A673 (cell line): ENCODE results near the gene YBX3. TPM values are rescaled to one million over a fixed set of nuclear protein-coding genes. Genes with fewer than 3 reads are reported as not detected.

Experiments used
- BruUV-seq: library from RNA; stranded (reverse); fragments of 400-500 nt; replicated peaks from 2 replicates; lab custom pipeline; 2021; lab: Mats Ljungman, UMichigan
- CTCF ChIA-PET: fragments of 300-600 bp; sonication (Branson Sonifier 250); formaldehyde crosslinking; loops from one replicate; lab custom pipeline; 2022; ENCODE audit warnings: antibody characterized with exemption; lab: Charles Lee
- POLR2A ChIA-PET: fragments of 300-600 bp; sonication (Branson Sonifier 250); formaldehyde crosslinking; loops from one replicate; lab custom pipeline; 2022; ENCODE audit warnings: antibody characterized with exemption; ENCODE audit not compliant: low non-redundant PET; lab: Charles Lee
- DNase-seq: peaks from one replicate; pipeline ENCODE4 v3.0.0-alpha.2; 2015; ENCODE audit warnings: low spot score
- H3K27ac ChIP-seq: fragments of 200-600 bp; sonication (generic); 2 replicates; pipeline ENCODE4 v1.5.1; 2016; ENCODE audit warnings: mixed run types, low read depth, mild to moderate bottlenecking, mixed read lengths, antibody characterized with exemption, low read length; ENCODE audit not compliant: poor library complexity, severe bottlenecking
- H3K27me3 ChIP-seq: fragments of 200-600 bp; sonication (generic); replicated peaks from 2 replicates; pipeline ENCODE4 v1.6.1; 2017; ENCODE audit warnings: mixed run types, low read depth, mild to moderate bottlenecking, mixed read lengths, antibody characterized with exemption, low read length; ENCODE audit not compliant: insufficient read depth, poor library complexity
- H3K36me3 ChIP-seq: fragments of 200-600 bp; sonication (generic); 2 replicates; pipeline ENCODE4 v1.6.1; 2016; ENCODE audit warnings: mixed run types, mild to moderate bottlenecking, mixed read lengths, antibody characterized with exemption, low read length; ENCODE audit not compliant: insufficient read depth, poor library complexity, severe bottlenecking
- H3K4me1 ChIP-seq: fragments of 200-600 bp; sonication (generic); 2 replicates; pipeline ENCODE4 v1.6.1; 2017; ENCODE audit warnings: mixed run types, mild to moderate bottlenecking, mixed read lengths, antibody characterized with exemption, low read length; ENCODE audit not compliant: insufficient read depth, poor library complexity, severe bottlenecking
- H3K4me3 ChIP-seq: fragments of 200-600 bp; sonication (generic); 2 replicates; pipeline ENCODE4 v1.5.1; 2016; ENCODE audit warnings: low read depth, mixed run types, mild to moderate bottlenecking, mixed read lengths, low read length; ENCODE audit not compliant: poor library complexity, severe bottlenecking
- H3K9me3 ChIP-seq: fragments of 200-600 bp; sonication (generic); 2 replicates; pipeline ENCODE4 v1.6.1; 2016; ENCODE audit warnings: mixed run types, low read depth, mild to moderate bottlenecking, mixed read lengths, antibody characterized with exemption, low read length; ENCODE audit not compliant: poor library complexity, severe bottlenecking
- CTCF ChIP-seq: fragments of 300-800, 200-600 bp; sonication (generic); conservative IDR thresholded peaks from 2 replicates; pipeline ENCODE4 v1.5.1; 2017; ENCODE audit warnings: low read depth, mild to moderate bottlenecking, antibody characterized with exemption, low read length, moderate library complexity, mixed read lengths
- EZH2 ChIP-seq: fragments of 200-600 bp; sonication (generic); IDR thresholded peaks from 2 replicates; pipeline ENCODE4 v1.6.1; 2017; ENCODE audit warnings: borderline replicate concordance, low read depth, mild to moderate bottlenecking, mixed read lengths, antibody characterized with exemption, low read length; ENCODE audit not compliant: poor library complexity, severe bottlenecking
- intact Hi-C: fragments of 100-400 bp; cut with micrococcal nuclease; formaldehyde crosslinking; loops from one replicate; pipeline ENCODE4 v1.10.0; 2022; ENCODE audit not compliant: unreplicated experiment
- total RNA-seq: library from RNA; stranded (reverse); gene quantifications from 2 replicates; pipeline ENCODE4 v1.2.3, GENCODE V29; 2021

The YBX3 gene
- total RNA-seq, 1 experiment from 2014 or later = 288 TPM

GRCh38 chr12:10736463-10736862 is 13.3 kb upstream of the YBX3 start:
- Histone ChIP-seq H3K27ac (no peak overlapping the region), H3K27me3 (no peaks in the 10 kb centered on the region), H3K36me3 (no peaks in the 10 kb centered on the region), H3K4me3 (no peak overlapping the region), H3K9me3 (no peaks in the 10 kb centered on the region), H3K4me1 (no peaks in the 10 kb centered on the region)
- POLR2A ChIA-PET = no interaction called here
- CTCF ChIA-PET = no interaction called here
- TF ChIP-seq EZH2 (no peak), CTCF (no peak)
- BruUV-seq = no TSS peak
- no peak for DNase-seq
- intact Hi-C loops = no loop called here

GRCh38 chr12:10735428-10735827 is 12.3 kb upstream of the YBX3 start:
- no peaks in the 10 kb centered on the region for H3K9me3 ChIP-seq
- H3K36me3 ChIP-seq = no peaks in the 10 kb centered on the region
- no peaks in the 10 kb centered on the region for H3K4me1 ChIP-seq
- TF ChIP-seq EZH2 (no peak), CTCF (no peak)
- ChIA-PET POLR2A (no interaction called here), CTCF (no interaction called here)
- no peak for DNase-seq
- no peak overlapping the region for H3K4me3 ChIP-seq
- BruUV-seq = no TSS peak
- H3K27me3 ChIP-seq = no peaks in the 10 kb centered on the region
- no peak overlapping the region for H3K27ac ChIP-seq
- intact Hi-C loops = no loop called here

- no peak for TF ChIP-seq CTCF
- TF ChIP-seq EZH2 = no peak
- no peak for DNase-seq
- intact Hi-C loops = no loop called here
- no peak overlapping the region for H3K4me3 ChIP-seq
- no peaks in the 10 kb centered on the region for H3K9me3 ChIP-seq
- no peaks in the 10 kb centered on the region for H3K27me3 ChIP-seq
- no TSS peak for BruUV-seq
- CTCF ChIA-PET = no interaction called here
- H3K27ac ChIP-seq = no peak overlapping the region
- H3K4me1 ChIP-seq = no peaks in the 10 kb centered on the region
- H3K36me3 ChIP-seq = no peaks in the 10 kb centered on the region
- POLR2A ChIA-PET = no interaction called here
These were observed 9.4 kb upstream of the YBX3 start for GRCh38 chr12:10732549-10732948.
